ENCODE data around the gene FLT3.
"Not testable (repeated sequence)": the region's sequence is repeated elsewhere in the genome, so short reads cannot be mapped to it uniquely, and the experiment has no call there.

The FLT3 gene

GRCh38 chr13:28032438-28032837 is 67.9 kb downstream of the FLT3 start:
- not testable (repeated sequence) for H3K27ac ChIP-seq (ENCODE audit: low read depth, low read length); H3K27me3 ChIP-seq (ENCODE audit: control insufficient read depth in 5 of 5, insufficient read depth in 4 of 5, low read length in 5 of 5); H3K36me3 ChIP-seq (ENCODE audit: control insufficient read depth in 5 of 5, insufficient read depth in 5 of 5, low read length in 5 of 5); H3K4me3 ChIP-seq (ENCODE audit: low read depth in 1 of 5, low read length in 5 of 5); H3K9me3 ChIP-seq (ENCODE audit: control insufficient read depth in 5 of 5, low read length in 5 of 5); H3K4me1 ChIP-seq (ENCODE audit: control insufficient read depth in 5 of 5, insufficient read depth in 5 of 5, low read length in 5 of 5); H3K9ac ChIP-seq (ENCODE audit: low read length in 5 of 5)

GRCh38 chr13:28031896-28032288 is 68.5 kb downstream of the FLT3 start:
- H3K9me3 ChIP-seq (ENCODE audit: control insufficient read depth in 5 of 5, low read length in 5 of 5), result no peaks in the 10 kb centered on the region
- H3K4me3 ChIP-seq (ENCODE audit: low read depth in 1 of 5, low read length in 5 of 5), result no peak overlapping the region
- H3K36me3 ChIP-seq (ENCODE audit: control insufficient read depth in 5 of 5, insufficient read depth in 5 of 5, low read length in 5 of 5), result no peaks in the 10 kb centered on the region
- no peak overlapping the region for H3K9ac ChIP-seq (ENCODE audit: low read length in 5 of 5)
- H3K4me1 ChIP-seq (ENCODE audit: control insufficient read depth in 5 of 5, insufficient read depth in 5 of 5, low read length in 5 of 5), result peaks cover 0 to 7% (median 3%) of the 10 kb centered on the region in 5 donors
- peaks cover 0 to 4% (median 0%) of the 10 kb centered on the region in 5 donors for H3K27me3 ChIP-seq (ENCODE audit: control insufficient read depth in 5 of 5, insufficient read depth in 4 of 5, low read length in 5 of 5)
- H3K27ac ChIP-seq (ENCODE audit: low read depth, low read length), result no peak overlapping the region

GRCh38 chr13:28031220-28031895 is 69.0 kb downstream of the FLT3 start:
- Histone ChIP-seq H3K9me3 (ENCODE audit: control insufficient read depth in 5 of 5, low read length in 5 of 5) (no peaks in the 10 kb centered on the region), H3K4me1 (ENCODE audit: control insufficient read depth in 5 of 5, insufficient read depth in 5 of 5, low read length in 5 of 5) (peaks cover 0 to 7% (median 3%) of the 10 kb centered on the region in 5 donors), H3K4me3 (ENCODE audit: low read depth in 1 of 5, low read length in 5 of 5) (no peak overlapping the region), H3K9ac (ENCODE audit: low read length in 5 of 5) (no peak overlapping the region), H3K27ac (ENCODE audit: low read depth, low read length) (no peak overlapping the region), H3K36me3 (ENCODE audit: control insufficient read depth in 5 of 5, insufficient read depth in 5 of 5, low read length in 5 of 5) (no peaks in the 10 kb centered on the region), H3K27me3 (ENCODE audit: control insufficient read depth in 5 of 5, insufficient read depth in 4 of 5, low read length in 5 of 5) (peaks cover 0 to 8% (median 0%) of the 10 kb centered on the region in 5 donors)

- Histone ChIP-seq H3K4me1 (ENCODE audit: control insufficient read depth in 5 of 5, insufficient read depth in 5 of 5, low read length in 5 of 5) (peaks cover 4 to 13% (median 7%) of the 10 kb centered on the region in 5 donors), H3K4me3 (ENCODE audit: low read depth in 1 of 5, low read length in 5 of 5) (no peak overlapping the region), H3K9me3 (ENCODE audit: control insufficient read depth in 5 of 5, low read length in 5 of 5) (no peaks in the 10 kb centered on the region), H3K9ac (ENCODE audit: low read length in 5 of 5) (no peak overlapping the region), H3K27me3 (ENCODE audit: control insufficient read depth in 5 of 5, insufficient read depth in 4 of 5, low read length in 5 of 5) (peaks cover 0 to 8% (median 0%) of the 10 kb centered on the region in 5 donors), H3K27ac (ENCODE audit: low read depth, low read length) (no peak overlapping the region), H3K36me3 (ENCODE audit: control insufficient read depth in 5 of 5, insufficient read depth in 5 of 5, low read length in 5 of 5) (no peaks in the 10 kb centered on the region)
Observed at GRCh38 chr13:28027607-28028364, 72.6 kb downstream of the FLT3 start.

GRCh38 chr13:28027071-28027470 is 73.3 kb downstream of the FLT3 start:
- peaks cover 0 to 8% (median 0%) of the 10 kb centered on the region in 5 donors for H3K27me3 ChIP-seq (ENCODE audit: control insufficient read depth in 5 of 5, insufficient read depth in 4 of 5, low read length in 5 of 5)
- H3K27ac ChIP-seq (ENCODE audit: low read depth, low read length), result no peak overlapping the region
- H3K4me1 ChIP-seq (ENCODE audit: control insufficient read depth in 5 of 5, insufficient read depth in 5 of 5, low read length in 5 of 5), result peaks cover 4 to 17% (median 6%) of the 10 kb centered on the region in 5 donors
- no peak overlapping the region for H3K4me3 ChIP-seq (ENCODE audit: low read depth in 1 of 5, low read length in 5 of 5)
- H3K36me3 ChIP-seq (ENCODE audit: control insufficient read depth in 5 of 5, insufficient read depth in 5 of 5, low read length in 5 of 5), result no peaks in the 10 kb centered on the region
- no peaks in the 10 kb centered on the region for H3K9me3 ChIP-seq (ENCODE audit: control insufficient read depth in 5 of 5, low read length in 5 of 5)
- no peak overlapping the region for H3K9ac ChIP-seq (ENCODE audit: low read length in 5 of 5)

GRCh38 chr13:28026508-28026907 is 73.9 kb downstream of the FLT3 start:
- Histone ChIP-seq H3K4me1 (ENCODE audit: control insufficient read depth in 5 of 5, insufficient read depth in 5 of 5, low read length in 5 of 5) (peaks cover 4 to 17% (median 6%) of the 10 kb centered on the region in 5 donors), H3K27me3 (ENCODE audit: control insufficient read depth in 5 of 5, insufficient read depth in 4 of 5, low read length in 5 of 5) (peaks cover 0 to 8% (median 0%) of the 10 kb centered on the region in 5 donors)

GRCh38 chr13:28022848-28023518 is 77.4 kb downstream of the FLT3 start:
- H3K27ac ChIP-seq (ENCODE audit: low read depth, low read length), result no peak overlapping the region
- no peaks in the 10 kb centered on the region for H3K9me3 ChIP-seq (ENCODE audit: control insufficient read depth in 5 of 5, low read length in 5 of 5)
- H3K9ac ChIP-seq (ENCODE audit: low read length in 5 of 5), result no peak overlapping the region
- peaks cover 2 to 12% (median 5%) of the 10 kb centered on the region in 5 donors for H3K4me1 ChIP-seq (ENCODE audit: control insufficient read depth in 5 of 5, insufficient read depth in 5 of 5, low read length in 5 of 5)
- no peak overlapping the region for H3K4me3 ChIP-seq (ENCODE audit: low read depth in 1 of 5, low read length in 5 of 5)
- H3K36me3 ChIP-seq (ENCODE audit: control insufficient read depth in 5 of 5, insufficient read depth in 5 of 5, low read length in 5 of 5), result no peaks in the 10 kb centered on the region
- peaks cover 0 to 8% (median 0%) of the 10 kb centered on the region in 5 donors for H3K27me3 ChIP-seq (ENCODE audit: control insufficient read depth in 5 of 5, insufficient read depth in 4 of 5, low read length in 5 of 5)

More at GRCh38 chr13:28026508-28026907, 73.9 kb downstream of the FLT3 start:
- H3K9ac ChIP-seq (ENCODE audit: low read length in 5 of 5), result no peak overlapping the region
- H3K27ac ChIP-seq (ENCODE audit: low read depth, low read length), result no peak overlapping the region
- no peaks in the 10 kb centered on the region for H3K36me3 ChIP-seq (ENCODE audit: control insufficient read depth in 5 of 5, insufficient read depth in 5 of 5, low read length in 5 of 5)
- H3K9me3 ChIP-seq (ENCODE audit: control insufficient read depth in 5 of 5, low read length in 5 of 5), result no peaks in the 10 kb centered on the region
- no peak overlapping the region for H3K4me3 ChIP-seq (ENCODE audit: low read depth in 1 of 5, low read length in 5 of 5)

GRCh38 chr13:28014301-28014700 is 86.1 kb downstream of the FLT3 start:
- Histone ChIP-seq H3K9ac (ENCODE audit: low read length in 5 of 5) (no peak overlapping the region), H3K27ac (ENCODE audit: low read depth, low read length) (no peak overlapping the region)

GRCh38 chr13:28013482-28013881 is 86.9 kb downstream of the FLT3 start:
- H3K36me3 ChIP-seq (ENCODE audit: control insufficient read depth in 5 of 5, insufficient read depth in 5 of 5, low read length in 5 of 5), result no peaks in the 10 kb centered on the region
- H3K27ac ChIP-seq (ENCODE audit: low read depth, low read length), result no peak overlapping the region
- no peak overlapping the region for H3K4me3 ChIP-seq (ENCODE audit: low read depth in 1 of 5, low read length in 5 of 5)
- H3K27me3 ChIP-seq (ENCODE audit: control insufficient read depth in 5 of 5, insufficient read depth in 4 of 5, low read length in 5 of 5), result peaks cover 0 to 8% (median 4%) of the 10 kb centered on the region in 5 donors
- no peaks in the 10 kb centered on the region for H3K9me3 ChIP-seq (ENCODE audit: control insufficient read depth in 5 of 5, low read length in 5 of 5)
- no peaks in the 10 kb centered on the region for H3K4me1 ChIP-seq (ENCODE audit: control insufficient read depth in 5 of 5, insufficient read depth in 5 of 5, low read length in 5 of 5)
- no peak overlapping the region for H3K9ac ChIP-seq (ENCODE audit: low read length in 5 of 5)

More at GRCh38 chr13:28014301-28014700, 86.1 kb downstream of the FLT3 start:
- H3K4me3 ChIP-seq (ENCODE audit: low read depth in 1 of 5, low read length in 5 of 5), result no peak overlapping the region
- no peaks in the 10 kb centered on the region for H3K4me1 ChIP-seq (ENCODE audit: control insufficient read depth in 5 of 5, insufficient read depth in 5 of 5, low read length in 5 of 5)
- no peaks in the 10 kb centered on the region for H3K9me3 ChIP-seq (ENCODE audit: control insufficient read depth in 5 of 5, low read length in 5 of 5)
- peaks cover 0 to 8% (median 5%) of the 10 kb centered on the region in 5 donors for H3K27me3 ChIP-seq (ENCODE audit: control insufficient read depth in 5 of 5, insufficient read depth in 4 of 5, low read length in 5 of 5)
- no peaks in the 10 kb centered on the region for H3K36me3 ChIP-seq (ENCODE audit: control insufficient read depth in 5 of 5, insufficient read depth in 5 of 5, low read length in 5 of 5)

- H3K27me3 ChIP-seq (ENCODE audit: control insufficient read depth in 5 of 5, insufficient read depth in 4 of 5, low read length in 5 of 5), result peaks cover 0 to 8% (median 2%) of the 10 kb centered on the region in 5 donors
Observed at GRCh38 chr13:28012896-28013295, 87.5 kb downstream of the FLT3 start.

More at GRCh38 chr13:28012896-28013295, 87.5 kb downstream of the FLT3 start:
- H3K36me3 ChIP-seq (ENCODE audit: control insufficient read depth in 5 of 5, insufficient read depth in 5 of 5, low read length in 5 of 5), result no peaks in the 10 kb centered on the region
- no peak overlapping the region for H3K27ac ChIP-seq (ENCODE audit: low read depth, low read length)
- no peaks in the 10 kb centered on the region for H3K4me1 ChIP-seq (ENCODE audit: control insufficient read depth in 5 of 5, insufficient read depth in 5 of 5, low read length in 5 of 5)
- H3K9ac ChIP-seq (ENCODE audit: low read length in 5 of 5), result no peak overlapping the region
- no peak overlapping the region for H3K4me3 ChIP-seq (ENCODE audit: low read depth in 1 of 5, low read length in 5 of 5)
- no peaks in the 10 kb centered on the region for H3K9me3 ChIP-seq (ENCODE audit: control insufficient read depth in 5 of 5, low read length in 5 of 5)

All from subcutaneous abdominal adipose tissue (tissue), 5 donors.